ENCODE data around the gene TMEM35B.
A peak's percentile ranks its signal among the peaks of the same experiment; 100 is the strongest.
"Not testable (repeated sequence)": the region's sequence is repeated elsewhere in the genome, so short reads cannot be mapped to it uniquely, and the experiment has no call there.

TMEM35B gene

DNA sequence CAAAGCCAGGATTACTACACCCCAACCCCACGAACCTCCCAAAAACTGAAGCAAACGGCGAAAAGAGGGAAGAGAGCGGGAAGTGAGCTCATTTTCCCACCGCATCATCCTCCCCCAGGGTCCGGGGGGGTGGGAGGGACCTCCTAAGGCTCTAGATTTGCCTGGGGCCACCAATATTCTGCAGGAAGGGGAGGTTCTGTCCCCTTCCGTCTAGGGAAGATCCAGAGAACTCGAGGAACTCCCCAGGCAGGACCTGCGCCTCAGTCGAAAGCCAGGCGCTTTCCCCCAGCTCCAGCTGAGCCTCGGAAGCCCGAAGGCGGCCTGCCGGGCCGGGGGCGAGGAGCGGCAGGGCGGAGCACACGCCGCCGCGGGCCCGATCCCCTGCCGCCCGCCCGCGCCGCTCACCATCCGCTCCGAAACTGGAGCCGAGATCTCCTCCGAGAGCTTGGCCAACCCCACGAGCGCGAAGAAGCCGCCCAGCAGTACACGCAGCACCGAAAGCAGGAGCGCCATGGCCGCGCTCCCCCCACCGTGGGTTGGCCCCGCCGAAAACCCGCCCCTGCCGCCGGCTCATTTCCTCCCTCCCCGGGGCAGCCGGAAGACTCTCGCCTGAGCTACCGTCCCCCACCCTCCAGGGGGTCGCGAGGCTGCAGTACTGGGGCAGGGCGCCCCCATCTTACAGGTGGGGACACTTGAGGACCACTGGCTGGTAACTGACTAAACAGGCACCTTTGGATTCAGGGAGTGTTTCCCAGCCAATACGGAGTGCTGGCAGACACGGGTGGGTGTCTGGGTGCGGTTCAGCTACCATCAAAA, at the start of gene TMEM35B:
Gene TMEM35B (minus strand): TSS at position 555 of the 816 bp plus-strand sequence. CDS start 42 bp downstream, at position 513.
- peak; percentile 41 to 43 for DNase-seq

DNA sequence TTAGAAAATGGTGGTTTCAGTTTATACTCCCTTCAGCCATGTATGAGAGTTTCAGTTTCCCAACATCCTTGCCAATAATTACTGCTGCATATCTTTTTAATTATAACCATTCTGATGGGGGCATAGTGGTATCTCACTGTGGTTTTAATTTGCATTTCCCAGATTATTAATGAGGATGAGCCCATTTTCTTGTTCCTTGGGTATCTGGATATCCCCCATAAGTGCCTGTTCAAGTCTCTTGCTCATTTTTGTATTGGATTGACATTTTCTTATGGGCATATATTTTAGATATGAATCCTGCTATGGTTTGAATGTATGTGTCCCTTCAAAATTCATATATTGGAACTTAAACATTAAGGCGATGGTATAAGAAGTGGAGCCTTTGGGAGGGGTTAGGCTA, 48.2 kb upstream of the TMEM35B start:
- no peak for DNase-seq

DNA sequence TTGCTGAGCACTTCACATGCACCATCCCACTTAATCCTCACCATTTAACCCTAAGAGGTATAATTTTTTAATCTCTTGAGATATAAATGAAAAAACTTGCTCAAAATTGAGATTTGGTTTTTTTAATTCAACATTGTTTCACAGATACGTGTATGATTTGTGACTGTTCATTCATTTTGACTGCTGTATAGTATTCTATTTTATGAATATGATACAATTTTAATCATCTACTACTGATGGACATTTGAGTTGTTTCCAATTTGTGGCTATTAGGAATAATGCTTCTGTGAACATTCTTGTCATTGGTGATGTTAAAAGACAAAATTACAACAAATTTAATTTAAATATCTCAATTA, 47.2 kb upstream of the TMEM35B start:
- DNase-seq: no peak

DNA sequence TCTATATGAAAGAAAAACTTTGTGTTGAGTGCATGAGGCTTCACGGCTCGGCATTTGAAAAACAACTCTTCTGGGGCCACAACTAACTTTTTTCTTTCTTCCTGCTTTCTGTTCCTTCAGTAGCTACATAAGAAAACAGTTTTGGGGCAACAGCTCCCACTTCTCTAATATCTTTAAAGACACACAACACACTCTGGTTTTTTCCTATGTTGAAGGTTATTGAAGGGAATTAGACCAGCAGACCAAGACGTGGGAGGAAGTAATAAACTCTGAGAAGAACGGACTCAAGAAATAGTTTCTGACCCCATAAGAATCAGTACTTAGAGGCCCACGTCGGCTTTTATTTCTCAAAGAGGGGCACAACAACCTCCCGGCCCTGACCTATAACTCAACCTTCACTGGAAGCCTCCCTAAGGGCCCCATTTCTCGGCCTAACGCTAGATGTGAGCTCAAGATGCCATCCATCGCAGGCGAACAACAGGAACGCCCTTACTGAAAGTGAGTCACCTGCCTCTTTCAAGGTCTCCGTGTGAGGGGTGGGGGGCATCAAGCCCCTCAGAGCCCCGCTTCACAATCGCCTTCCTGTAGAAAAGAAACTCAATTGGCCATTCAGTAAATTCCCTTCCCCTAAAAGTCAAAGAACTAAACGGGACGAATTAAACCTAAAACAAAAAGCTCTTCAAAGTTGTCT, 45.8 kb upstream of the TMEM35B start:
- DNase-seq: peak in 1 of 2 donors; percentile 14

DNA sequence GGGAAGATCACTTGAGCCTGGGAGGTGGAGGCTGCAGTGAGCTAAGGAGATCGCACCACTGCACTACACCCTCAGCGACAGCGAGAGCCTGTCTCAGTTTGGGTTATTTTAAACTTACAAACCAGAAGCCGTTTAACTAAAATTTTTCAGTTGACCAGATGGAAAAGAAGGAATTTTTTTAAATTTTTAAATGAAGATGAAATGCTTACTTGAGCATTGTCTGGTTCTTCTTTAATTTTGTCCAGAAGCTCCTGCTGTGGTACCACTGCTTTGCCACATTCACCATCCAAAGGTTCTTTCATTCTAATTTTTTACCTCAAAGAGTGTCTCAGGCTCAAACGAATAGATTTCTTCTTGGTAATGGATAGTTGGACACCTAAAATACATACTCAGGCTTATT, 45.2 kb upstream of the TMEM35B start:
- no peak for DNase-seq

DNA sequence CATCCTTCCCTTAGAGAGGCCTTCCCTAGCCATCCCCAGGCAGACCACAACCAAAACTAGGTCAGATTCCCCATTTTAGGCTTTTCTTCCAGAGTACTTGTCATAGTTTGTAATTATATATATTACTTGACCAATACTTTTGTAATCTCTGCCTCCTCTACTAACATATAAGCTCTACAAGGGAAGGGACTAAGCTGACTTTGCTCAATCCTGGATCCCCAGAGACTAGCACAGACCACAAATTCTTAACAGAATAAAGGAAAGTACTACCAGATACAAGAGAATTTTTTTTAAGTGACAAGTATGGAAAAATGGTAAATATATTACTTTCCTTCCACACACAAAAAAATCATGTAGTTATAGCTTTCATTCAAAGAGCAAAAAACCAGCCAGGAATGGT, 44.6 kb upstream of the TMEM35B start:
- no peak for DNase-seq

DNA sequence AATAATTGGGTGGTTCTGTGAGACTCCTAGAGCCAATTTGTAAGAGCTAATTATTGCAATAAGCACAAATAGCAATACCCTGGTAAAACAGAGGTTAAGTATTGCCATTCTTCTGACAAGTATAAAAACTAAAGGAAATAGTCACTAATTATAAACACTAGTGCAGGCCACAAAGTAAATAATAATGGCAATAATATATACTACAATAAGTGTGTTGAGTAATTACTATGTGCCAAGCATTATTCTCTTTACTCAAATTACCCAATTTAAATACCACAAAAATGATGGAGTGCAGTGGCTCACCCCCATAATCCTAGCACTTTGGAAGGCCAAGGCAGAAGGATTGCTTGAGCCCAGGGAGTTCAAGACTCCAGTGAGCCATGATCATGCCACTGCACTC, 31.3 kb upstream of the TMEM35B start:
- DNase-seq: no peak

DNA sequence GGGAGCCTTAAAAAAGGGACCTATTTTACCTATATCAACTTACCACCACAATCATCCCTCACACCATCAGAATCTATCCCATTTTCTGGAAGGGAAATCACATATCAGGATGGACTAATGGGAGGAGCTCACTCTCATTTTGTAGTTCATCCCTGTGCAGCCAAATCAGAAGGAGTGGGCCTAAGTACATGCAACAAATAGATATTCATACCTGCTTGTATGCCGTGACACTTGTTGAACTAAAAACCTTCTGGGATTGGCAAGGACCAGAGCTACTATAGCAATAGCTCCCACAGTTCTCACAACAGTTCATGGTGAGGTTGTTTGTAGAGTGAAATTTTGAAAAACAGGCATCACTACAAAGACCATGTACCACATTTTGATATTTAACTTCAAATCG, 29.3 kb upstream of the TMEM35B start:
- DNase-seq: no peak

DNA sequence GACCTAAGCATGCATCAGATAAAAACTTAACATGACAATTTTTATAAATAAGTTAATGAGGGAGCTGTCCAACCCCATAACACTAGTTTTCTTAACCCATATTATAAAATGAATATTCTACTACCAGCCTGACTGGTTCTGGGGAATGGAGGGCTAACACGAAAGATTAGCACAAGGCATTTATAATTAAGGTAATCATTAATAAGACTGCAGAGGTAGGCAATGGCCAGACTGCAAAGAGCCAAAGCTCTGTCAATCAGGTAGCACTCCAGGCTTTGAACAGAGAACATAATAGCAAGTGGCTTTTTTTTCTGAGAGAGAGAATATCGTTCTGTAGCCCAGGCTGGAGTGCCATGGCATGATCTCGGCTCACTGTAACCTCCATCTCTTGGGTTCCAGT, 20.6 kb upstream of the TMEM35B start:
- DNase-seq: no peak

DNA sequence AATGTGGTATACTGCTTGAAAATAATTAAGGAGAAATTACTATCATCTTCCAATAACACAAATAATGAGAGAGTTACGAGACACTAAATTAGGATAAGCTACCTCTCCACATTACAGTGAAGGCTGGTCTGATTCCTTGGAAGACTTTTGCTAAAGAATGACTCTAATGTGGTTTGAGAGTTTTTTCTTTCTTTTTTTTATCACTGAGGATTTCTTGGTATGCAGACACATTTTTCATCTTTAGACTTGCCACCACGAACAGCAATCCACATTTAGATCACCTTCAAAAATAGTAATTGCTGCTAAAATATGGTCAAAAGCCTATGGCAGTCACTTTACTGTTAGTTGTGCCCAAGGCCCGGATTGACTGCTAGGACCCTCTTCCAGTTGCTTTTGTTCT, 16.6 kb upstream of the TMEM35B start:
- no peak for DNase-seq

DNA sequence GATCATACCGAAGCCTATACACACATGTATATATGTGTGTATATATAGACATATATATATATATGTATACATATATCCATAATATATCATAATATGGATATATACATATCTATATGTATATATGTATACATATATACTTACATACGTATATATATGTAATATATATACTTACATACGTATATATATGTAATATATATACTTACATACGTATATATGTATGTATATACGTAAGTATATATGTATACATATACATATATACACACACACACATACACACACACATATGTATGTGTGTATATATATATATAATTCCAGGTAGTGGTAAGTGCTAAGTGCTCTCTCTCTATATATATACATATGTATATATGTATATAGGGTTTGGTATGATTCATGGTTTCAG, 9.7 kb upstream of the TMEM35B start:
- DNase-seq: no peak

DNA sequence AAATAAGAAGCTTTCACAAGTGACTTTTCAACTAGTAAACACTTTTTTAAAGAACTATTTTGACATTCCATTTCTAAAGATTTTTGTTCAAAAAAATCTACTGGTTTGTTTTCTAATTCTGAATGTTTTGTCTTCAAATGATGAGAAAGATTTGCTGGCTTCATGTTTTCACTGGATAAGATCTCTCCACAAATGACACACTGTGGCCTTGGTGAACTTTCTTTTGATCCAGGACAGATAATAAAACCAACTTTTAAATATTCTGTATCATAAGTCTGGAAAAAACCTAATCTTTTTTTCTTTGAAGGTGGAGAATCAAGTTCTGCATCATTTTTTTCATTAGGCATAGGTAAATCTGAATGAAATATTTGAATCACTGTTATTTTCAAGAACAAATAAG, 3.4 kb upstream of the TMEM35B start:
- DNase-seq: no peak

DNA sequence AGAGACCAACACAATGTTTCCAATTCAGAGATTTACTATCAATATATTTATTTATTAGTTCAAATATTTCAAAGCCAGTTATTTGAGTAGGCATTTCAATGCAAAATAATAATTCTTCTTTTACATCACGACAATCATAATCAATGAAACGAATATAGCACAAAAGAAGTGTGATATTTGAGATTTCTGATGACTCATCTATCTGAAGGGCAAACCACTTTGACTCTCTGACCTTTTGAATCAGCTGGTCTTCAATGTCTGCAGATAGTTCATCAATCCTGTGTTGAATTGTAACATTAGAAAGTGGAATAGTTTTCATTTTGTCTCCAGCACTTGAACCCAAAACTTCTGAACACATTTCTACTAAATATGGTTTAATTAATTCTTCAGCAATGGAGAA, 3.0 kb upstream of the TMEM35B start:
- no peak for DNase-seq

DNA sequence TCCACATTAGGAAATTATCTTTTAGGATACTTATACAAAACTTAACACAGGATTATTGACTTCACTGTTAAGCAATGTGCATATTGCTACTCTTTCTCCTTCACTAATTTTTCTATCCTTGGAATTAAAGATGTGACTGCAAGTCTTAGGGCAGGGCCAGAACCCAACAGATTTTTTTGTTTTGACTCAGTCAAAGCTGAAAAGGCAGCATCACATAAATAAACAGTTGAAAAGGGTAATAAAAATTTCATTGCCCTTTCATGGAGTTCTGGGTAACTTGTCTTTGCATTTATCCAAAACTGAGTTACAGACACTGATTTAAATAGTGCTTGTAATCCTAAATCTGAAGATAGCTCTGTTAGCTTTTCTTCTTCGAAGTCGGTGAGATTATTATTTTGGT, 1.9 kb upstream of the TMEM35B start:
- DNase-seq: no peak

DNA sequence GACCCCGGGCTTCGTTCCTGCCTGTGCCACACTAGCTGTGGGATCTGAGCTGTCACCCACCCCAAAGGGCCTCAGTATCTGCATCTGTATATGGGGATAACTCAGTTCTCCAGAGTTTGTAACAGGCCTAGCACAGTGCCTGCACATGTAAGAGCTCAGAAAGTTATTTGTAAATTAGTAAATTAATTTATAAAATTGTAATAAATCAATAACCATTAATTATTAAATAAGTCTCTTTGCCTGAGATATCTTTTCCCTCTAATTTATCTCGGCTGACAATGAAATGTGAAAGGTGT, 410 bp upstream of the TMEM35B start:
- DNase-seq: not testable (repeated sequence)

DNA sequence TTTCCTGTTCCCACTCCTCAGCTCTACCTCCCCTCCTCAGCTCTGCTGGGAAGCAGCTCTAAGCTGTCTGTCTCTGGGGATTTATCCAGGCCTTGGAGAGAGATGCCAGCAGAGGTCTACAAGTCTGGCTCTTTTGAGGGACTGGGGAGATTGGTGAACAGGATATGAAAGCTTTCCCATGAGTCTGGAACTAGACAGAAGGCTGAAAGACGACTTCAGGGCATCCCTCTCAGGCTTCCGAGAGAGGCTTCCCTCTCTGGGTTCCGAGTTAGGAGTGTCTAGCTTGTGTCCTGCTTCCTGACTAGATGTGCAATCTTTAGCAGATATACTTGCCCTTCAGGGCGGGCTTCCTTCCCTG, 733 bp downstream of the TMEM35B start:
- DNase-seq: peak in 1 of 2 donors; percentile 31

DNA sequence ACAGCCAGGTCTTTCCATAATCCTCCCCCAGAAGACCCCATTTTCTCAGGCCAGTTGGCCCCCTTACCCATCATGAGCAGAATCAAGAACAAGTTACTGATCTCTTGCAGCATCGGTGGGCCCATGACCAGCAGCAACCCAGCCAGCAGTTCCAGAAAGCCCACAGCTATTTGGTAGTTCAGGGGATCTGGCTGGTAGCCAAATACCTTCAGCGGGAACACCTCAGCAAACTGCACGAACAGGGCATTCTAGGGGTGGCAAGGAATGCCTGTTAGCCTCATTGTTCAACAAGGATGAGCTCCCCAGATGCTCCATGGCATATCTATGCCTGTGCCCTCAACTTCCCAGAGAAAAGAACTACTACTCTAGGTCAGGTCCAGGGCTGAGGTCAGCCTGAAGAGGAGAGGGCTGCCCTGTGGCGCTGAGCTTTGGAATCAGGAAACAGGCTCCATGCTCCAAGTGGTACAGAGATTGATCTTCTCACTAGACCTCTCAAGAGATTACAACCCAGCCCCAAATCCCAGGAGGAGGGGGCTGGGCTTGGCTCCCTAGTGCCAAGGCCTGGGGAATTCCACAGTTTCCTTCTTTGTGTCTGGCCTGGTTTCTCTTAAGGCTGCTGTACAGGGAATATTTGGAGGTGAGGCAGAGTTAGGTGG, 1.3 kb downstream of the TMEM35B start:
- DNase-seq: no peak

DNA sequence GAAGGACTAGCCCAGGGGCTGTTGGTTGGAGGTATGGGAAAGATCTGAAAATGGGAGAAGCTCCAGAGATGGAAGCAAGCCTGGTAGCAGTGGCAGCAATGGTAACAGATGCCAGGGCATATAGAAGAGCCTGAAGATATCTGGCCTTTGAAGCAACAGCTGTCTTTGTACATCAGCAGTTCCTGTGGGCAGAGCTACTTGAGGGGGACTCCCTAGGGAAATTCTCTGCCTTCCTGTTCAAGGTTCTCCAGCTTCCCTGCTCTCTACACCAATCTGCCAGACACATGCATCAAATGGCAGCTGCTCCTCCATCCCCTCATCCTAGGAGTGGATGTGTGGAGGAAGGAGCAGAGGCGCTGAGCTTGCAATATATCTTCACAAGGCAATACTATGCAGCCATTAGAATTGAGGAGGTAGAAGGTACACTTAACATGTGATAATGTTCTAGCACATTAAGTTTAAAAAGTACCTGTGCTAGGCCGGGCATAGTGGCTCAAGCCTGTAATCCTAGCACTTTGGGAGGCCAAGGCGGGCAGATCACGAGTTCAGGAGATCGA, 2.2 kb downstream of the TMEM35B start:
- no peak for DNase-seq

DNA sequence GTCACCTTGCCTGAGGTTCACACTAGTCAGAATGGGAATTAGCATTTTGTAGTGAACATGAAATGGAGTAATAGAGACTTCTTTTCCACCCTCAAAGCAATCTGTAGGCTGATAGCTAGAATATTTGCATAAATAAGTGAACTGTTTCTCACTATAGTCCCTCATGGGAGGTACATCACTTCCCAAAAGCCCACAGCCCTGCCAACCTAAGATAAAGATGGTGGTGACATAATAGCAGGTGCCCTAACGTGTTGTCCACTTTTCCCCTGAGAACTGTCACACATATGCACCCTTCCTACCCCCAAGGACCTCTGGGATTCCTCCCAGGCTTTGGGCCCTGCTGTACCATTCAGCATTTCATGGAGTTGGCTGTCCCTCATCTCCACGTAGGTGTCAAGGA, 4.4 kb downstream of the TMEM35B start:
- DNase-seq: no peak

DNA sequence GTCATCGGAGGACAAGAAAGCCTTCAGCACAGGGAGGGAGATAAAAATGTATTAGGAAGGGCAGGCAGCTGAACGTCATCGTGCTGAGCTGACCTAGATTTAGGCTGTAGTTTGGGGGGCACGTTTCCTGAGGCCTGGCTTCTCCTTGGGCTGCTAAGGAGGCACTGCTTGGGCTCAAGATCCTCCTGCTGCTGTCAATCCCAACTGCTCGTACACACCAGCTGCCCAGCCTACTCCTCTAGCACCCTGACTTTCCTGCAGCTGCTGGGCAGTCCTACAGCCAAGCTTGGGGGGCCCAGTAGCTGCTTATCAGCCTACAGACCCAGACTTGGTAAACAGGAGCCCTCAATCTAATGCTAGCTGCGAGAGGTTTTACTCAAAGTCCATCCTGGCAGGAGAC, 6.2 kb downstream of the TMEM35B start:
- no peak for DNase-seq

DNA sequence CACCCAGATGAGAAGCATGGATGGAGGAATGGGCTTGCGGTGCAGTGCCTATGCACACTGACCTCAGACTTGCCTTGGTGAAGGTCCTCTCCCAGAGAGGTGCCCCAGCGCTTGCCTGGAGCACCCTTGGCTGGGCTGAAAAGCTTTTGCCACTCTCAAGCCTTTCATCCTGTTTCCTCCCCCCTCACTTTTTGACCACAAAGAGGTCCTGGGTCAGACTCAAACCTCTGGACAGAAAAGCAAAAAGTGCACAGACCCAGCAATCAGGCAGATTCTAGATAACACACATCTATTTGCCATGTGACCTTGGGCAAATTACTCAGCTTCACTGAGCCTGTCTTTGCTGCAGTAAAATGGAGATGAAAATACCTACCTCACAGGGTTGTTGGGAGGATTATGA, 7.3 kb downstream of the TMEM35B start:
- no peak for DNase-seq

DNA sequence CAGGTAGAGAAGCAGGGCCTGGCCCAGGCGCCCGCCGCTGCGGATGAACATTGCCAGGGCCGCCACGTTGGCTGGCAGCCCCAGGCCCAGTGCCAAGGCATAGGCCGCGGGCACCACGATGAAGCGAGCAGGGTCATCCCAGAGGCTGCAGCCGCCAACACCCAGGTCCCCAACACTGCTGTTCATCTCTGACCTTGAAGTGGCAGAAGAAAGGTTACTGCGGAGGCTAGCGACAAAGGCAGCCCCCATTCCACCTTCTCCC, 8.0 kb downstream of the TMEM35B start:
- DNase-seq: no peak

DNA sequence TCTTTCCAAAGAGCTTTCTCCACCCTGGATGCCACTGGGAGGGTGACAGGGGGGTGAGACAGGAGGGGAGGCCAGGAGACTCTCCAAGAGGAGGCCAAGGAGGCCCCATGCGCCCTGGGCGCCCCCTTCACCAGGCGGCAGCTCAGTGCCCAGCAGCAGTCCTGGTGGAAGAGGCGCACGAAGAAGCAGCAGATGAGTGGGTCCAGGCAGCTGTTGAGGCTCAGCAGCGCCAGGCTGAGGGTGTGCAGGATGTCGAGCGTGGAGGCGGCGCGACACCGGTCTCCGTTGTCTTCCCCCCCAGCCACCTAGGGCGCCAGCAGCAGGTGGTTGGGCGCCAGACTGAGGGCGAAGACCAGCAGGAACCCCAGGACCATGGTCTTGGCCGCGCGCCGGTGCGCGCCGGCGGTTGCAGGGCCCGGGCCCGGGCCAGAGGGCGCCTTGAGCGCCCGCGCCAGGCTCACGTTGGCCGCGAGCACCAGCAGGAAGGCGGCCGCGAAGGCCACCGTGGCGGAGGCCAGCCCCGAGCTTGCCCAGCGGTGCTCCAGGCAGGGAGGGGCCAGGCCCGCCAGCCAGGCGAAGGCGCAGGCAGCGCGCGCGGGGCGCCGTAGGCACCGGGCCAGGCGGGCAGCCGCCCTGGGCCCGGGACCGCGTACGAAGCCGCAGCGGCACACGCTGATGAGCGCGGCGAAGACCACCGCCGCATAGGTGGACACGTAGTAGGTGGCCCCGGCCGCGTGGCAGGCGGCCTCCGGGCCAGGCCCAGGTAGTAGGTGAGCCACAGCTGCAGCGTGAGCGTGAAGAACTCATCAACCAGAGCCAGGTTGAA, 8.6 kb downstream of the TMEM35B start:
- no peak for DNase-seq

DNA sequence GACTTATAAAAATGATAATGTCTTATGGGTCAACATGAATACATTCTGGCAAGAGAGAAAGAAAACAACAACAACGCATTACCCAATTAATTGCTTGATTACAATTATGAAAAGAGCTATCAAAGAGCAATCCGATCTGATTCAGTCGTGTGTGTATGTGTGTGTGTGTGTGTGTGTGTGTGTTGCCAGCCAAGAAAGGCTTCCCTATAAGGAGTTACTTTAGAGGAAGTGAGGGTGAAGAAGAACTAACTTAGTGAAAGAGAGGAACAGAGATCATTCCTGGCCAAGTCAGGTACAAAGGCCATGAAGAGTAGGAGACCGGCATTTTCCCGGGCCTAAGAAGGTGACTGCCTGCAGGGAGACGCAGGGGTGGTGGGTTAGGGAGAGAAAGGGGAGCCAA, 9.4 kb downstream of the TMEM35B start:
- DNase-seq: no peak

Data from bone marrow (tissue), 2 donors.